ENCODE data around the gene TNRC6B. TPM values are rescaled to one million over a fixed set of nuclear protein-coding genes. Genes with fewer than 3 reads are reported as not detected.
A peak's percentile ranks its signal among the peaks of the same experiment; 100 is the strongest.

Gene TNRC6B
- total and polyA plus RNA-seq, 2 experiments from 2014 or later: 23.7 to 25.8 TPM

- Histone ChIP-seq H3K27me3 (no peaks in the 10 kb centered on the region), H3K4me1 (ENCODE audit: insufficient read depth) (peaks cover 13% of the 10 kb centered on the region), H2AFZ (peak overlapping the region; percentile 83), H3K4me2 (peak overlapping the region; percentile 91), H3K27ac (peak overlapping the region; percentile 94), H3K4me3 (peak overlapping the region; percentile 92), H3K9me3 (ENCODE audit: low read depth) (no peaks in the 10 kb centered on the region), H4K20me1 (ENCODE audit: insufficient read depth, poor library complexity, severe bottlenecking) (peaks cover 10% of the 10 kb centered on the region), H3K9me2 (replicated peaks; ENCODE audit: insufficient read depth) (no peaks in the 10 kb centered on the region), H3K79me2 (peaks cover 43% of the 10 kb centered on the region), H3K36me3 (replicated peaks; ENCODE audit: insufficient read depth, low read depth) (no peaks in the 10 kb centered on the region)
- peak; percentile 62 for DNase-seq (ENCODE audit: low spot score)
- TF ChIP-seq CTCF (IDR thresholded peaks at IDR 0.05; ENCODE audit: poor library complexity) (no peak), EZH2phosphoT487 (IDR thresholded peaks at IDR 0.05; ENCODE audit: low read depth, severe bottlenecking, unreplicated experiment) (no peak), EZH2 (IDR thresholded peaks at IDR 0.05; ENCODE audit: borderline replicate concordance) (no peak)
- 3% methylated on average over 19 of the region's 20 CpGs for WGBS (ENCODE audit: low lambda C conversion rate, missing lambda C conversion rate)
Observed at GRCh38 chr22:40345815-40346184, 168.1 kb downstream of the TNRC6B start.

GRCh38 chr22:40346185-40347118 is 168.7 kb downstream of the TNRC6B start, which contains the start of gene ADSL:
TSS of gene ADSL (plus strand) at chr22:40346500. CDS start at chr22:40346559, 59 bp downstream.
- Histone ChIP-seq H3K4me3 (peak within 1 kb of the TSS; percentile 92), H2AFZ (peak within 1 kb of the TSS; percentile 95), H3K27me3 (no peaks in the 10 kb centered on the region), H3K9me2 (replicated peaks; ENCODE audit: insufficient read depth) (no peaks in the 10 kb centered on the region), H4K20me1 (ENCODE audit: insufficient read depth, poor library complexity, severe bottlenecking) (peaks cover 10% of the 10 kb centered on the region), H3K9me3 (ENCODE audit: low read depth) (no peaks in the 10 kb centered on the region), H3K79me2 (peaks cover 48% of the 10 kb centered on the region), H3K27ac (peak within 1 kb of the TSS; percentile 94), H3K36me3 (replicated peaks; ENCODE audit: insufficient read depth, low read depth) (no peaks in the 10 kb centered on the region), H3K4me1 (ENCODE audit: insufficient read depth) (peaks cover 13% of the 10 kb centered on the region), H3K4me2 (peak within 1 kb of the TSS; percentile 91)
- DNase-seq (ENCODE audit: low spot score): peak; percentile 94
- TF ChIP-seq EZH2phosphoT487 (IDR thresholded peaks at IDR 0.05; ENCODE audit: low read depth, severe bottlenecking, unreplicated experiment) (no peak), CTCF (IDR thresholded peaks at IDR 0.05; ENCODE audit: poor library complexity) (no peak), EZH2 (IDR thresholded peaks at IDR 0.05; ENCODE audit: borderline replicate concordance) (no peak)
- under 1% methylated on average over 58 of the region's 65 CpGs for WGBS (ENCODE audit: low lambda C conversion rate, missing lambda C conversion rate)

- TF ChIP-seq EZH2 (IDR thresholded peaks at IDR 0.05; ENCODE audit: borderline replicate concordance): no peak
- TF ChIP-seq CTCF (IDR thresholded peaks at IDR 0.05; ENCODE audit: poor library complexity): no peak
- no peak for TF ChIP-seq EZH2phosphoT487 (IDR thresholded peaks at IDR 0.05; ENCODE audit: low read depth, severe bottlenecking, unreplicated experiment)
- Histone ChIP-seq H3K27me3 (no peaks in the 10 kb centered on the region), H2AFZ (no peak overlapping the region), H3K79me2 (peaks cover 54% of the 10 kb centered on the region), H3K4me3 (peak overlapping the region; percentile 92), H4K20me1 (ENCODE audit: insufficient read depth, poor library complexity, severe bottlenecking) (peaks cover 11% of the 10 kb centered on the region), H3K4me2 (peak overlapping the region; percentile 91), H3K4me1 (ENCODE audit: insufficient read depth) (peaks cover 13% of the 10 kb centered on the region), H3K27ac (peak overlapping the region; percentile 94), H3K9me2 (replicated peaks; ENCODE audit: insufficient read depth) (no peaks in the 10 kb centered on the region), H3K36me3 (replicated peaks; ENCODE audit: insufficient read depth, low read depth) (no peaks in the 10 kb centered on the region), H3K9me3 (ENCODE audit: low read depth) (no peaks in the 10 kb centered on the region)
- whole genome bisulfite sequencing (ENCODE audit: low lambda C conversion rate, missing lambda C conversion rate): 42% methylated on average over 10 of the region's 10 CpGs
- DNase-seq (ENCODE audit: low spot score): no peak
Observed at GRCh38 chr22:40347300-40347699, 169.6 kb downstream of the TNRC6B start.
